ENCODE data around the gene GINS3. TPM values are rescaled to one million over a fixed set of nuclear protein-coding genes. Genes with fewer than 3 reads are reported as not detected.
A peak's percentile ranks its signal among the peaks of the same experiment; 100 is the strongest.

Gene GINS3
- total RNA-seq (2014; rRNA removed; shearing (Covaris generic)): 26.3 and 27.1 TPM in 2 replicates

- peak; percentile 86 for DNase-seq (ENCODE audit: low read depth)
Observed at GRCh38 chr16:58392215-58393137, at the start of gene GINS3. Gene GINS3 (plus strand): TSS chr16:58392471. CDS start chr16:58392602, 131 bp downstream.

GRCh38 chr16:58343562-58343961, 48.7 kb upstream of the GINS3 start:
- DNase-seq (ENCODE audit: low read depth): no peak

- peak; percentile 10 for DNase-seq (ENCODE audit: low read depth)
Observed at GRCh38 chr16:58345574-58346354, 46.5 kb upstream of the GINS3 start.

GRCh38 chr16:58346831-58347371, 45.4 kb upstream of the GINS3 start:
- DNase-seq (ENCODE audit: low read depth): no peak

GRCh38 chr16:58348986-58349385, 43.3 kb upstream of the GINS3 start:
- DNase-seq (ENCODE audit: low read depth): peak; percentile 26

GRCh38 chr16:58352690-58353089, 39.6 kb upstream of the GINS3 start:
- DNase-seq (ENCODE audit: low read depth): no peak

- no peak for DNase-seq (ENCODE audit: low read depth)
Observed at GRCh38 chr16:58360041-58360634, 32.1 kb upstream of the GINS3 start.

GRCh38 chr16:58361726-58362125, 30.5 kb upstream of the GINS3 start:
- DNase-seq (ENCODE audit: low read depth): no peak

- DNase-seq (ENCODE audit: low read depth): no peak
Observed at GRCh38 chr16:58363746-58364393, 28.4 kb upstream of the GINS3 start.

- no peak for DNase-seq (ENCODE audit: low read depth)
Observed at GRCh38 chr16:58365623-58366022, 26.6 kb upstream of the GINS3 start.

GRCh38 chr16:58366247-58367031, 25.8 kb upstream of the GINS3 start:
- DNase-seq (ENCODE audit: low read depth): peak; percentile 78

- DNase-seq (ENCODE audit: low read depth): no peak
Observed at GRCh38 chr16:58367252-58367651, 25.0 kb upstream of the GINS3 start.

- no peak for DNase-seq (ENCODE audit: low read depth)
Observed at GRCh38 chr16:58371841-58372240, 20.4 kb upstream of the GINS3 start.

- DNase-seq (ENCODE audit: low read depth): no peak
Observed at GRCh38 chr16:58375386-58375785, 16.9 kb upstream of the GINS3 start.

- peak; percentile 18 for DNase-seq (ENCODE audit: low read depth)
Observed at GRCh38 chr16:58377932-58378331, 14.3 kb upstream of the GINS3 start.

- DNase-seq (ENCODE audit: low read depth): peak; percentile 24
Observed at GRCh38 chr16:58378401-58378800, 13.9 kb upstream of the GINS3 start.

GRCh38 chr16:58379736-58380135, 12.5 kb upstream of the GINS3 start:
- DNase-seq (ENCODE audit: low read depth): peak; percentile 39

- no peak for DNase-seq (ENCODE audit: low read depth)
Observed at GRCh38 chr16:58381661-58382060, 10.6 kb upstream of the GINS3 start.

GRCh38 chr16:58384437-58385055, 7.7 kb upstream of the GINS3 start:
- no peak for DNase-seq (ENCODE audit: low read depth)

- no peak for DNase-seq (ENCODE audit: low read depth)
Observed at GRCh38 chr16:58385218-58385773, 7.0 kb upstream of the GINS3 start.

Data from M059J (cell line).